ENCODE results near the gene CACNG5.

DNA sequence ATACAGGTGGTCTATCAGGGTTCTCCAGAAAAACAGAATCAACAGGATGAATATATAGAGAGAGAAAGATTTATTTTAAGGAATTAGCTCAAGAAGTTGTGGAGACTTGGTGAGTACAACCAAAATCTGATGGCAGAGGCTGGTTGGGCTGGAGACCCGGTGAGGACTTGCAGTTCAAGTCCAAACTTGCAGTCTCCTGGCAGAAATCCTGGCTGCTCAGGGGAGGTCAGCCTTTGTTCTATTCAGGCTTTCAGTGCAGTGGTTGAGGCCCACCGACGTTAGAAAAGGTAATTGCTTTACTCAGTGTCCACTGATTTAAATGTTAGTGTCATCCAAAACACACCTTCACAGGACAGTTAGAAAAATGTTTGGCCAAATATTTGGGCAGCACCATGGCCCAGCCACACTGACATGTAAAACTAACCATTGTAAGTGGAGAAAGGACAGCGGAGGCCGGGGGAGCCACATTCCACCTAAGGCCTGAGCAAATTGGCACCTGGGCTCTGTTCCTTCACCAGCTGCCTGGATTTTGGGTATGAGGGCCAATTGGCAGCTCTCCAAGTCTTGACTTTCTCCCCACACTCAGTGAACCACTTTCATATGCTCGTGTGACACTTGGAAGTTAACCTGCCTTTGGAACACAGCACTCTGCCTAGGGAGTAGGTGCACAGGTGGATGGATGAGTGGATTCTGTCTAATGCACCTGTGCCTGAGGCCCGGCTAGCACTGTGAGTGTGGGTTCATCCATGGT lies 54.7 kb downstream of the CACNG5 start:
- TF ChIP-seq POLR2A (IDR thresholded peaks at IDR 0.05): no peak
- TF ChIP-seq, protein P1, sequence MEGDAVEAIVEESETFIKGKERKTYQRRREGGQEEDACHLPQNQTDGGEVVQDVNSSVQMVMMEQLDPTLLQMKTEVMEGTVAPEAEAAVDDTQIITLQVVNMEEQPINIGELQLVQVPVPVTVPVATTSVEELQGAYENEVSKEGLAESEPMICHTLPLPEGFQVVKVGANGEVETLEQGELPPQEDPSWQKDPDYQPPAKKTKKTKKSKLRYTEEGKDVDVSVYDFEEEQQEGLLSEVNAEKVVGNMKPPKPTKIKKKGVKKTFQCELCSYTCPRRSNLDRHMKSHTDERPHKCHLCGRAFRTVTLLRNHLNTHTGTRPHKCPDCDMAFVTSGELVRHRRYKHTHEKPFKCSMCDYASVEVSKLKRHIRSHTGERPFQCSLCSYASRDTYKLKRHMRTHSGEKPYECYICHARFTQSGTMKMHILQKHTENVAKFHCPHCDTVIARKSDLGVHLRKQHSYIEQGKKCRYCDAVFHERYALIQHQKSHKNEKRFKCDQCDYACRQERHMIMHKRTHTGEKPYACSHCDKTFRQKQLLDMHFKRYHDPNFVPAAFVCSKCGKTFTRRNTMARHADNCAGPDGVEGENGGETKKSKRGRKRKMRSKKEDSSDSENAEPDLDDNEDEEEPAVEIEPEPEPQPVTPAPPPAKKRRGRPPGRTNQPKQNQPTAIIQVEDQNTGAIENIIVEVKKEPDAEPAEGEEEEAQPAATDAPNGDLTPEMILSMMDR (IDR thresholded peaks at IDR 0.05): no peak
